ENCODE results near the gene MCF2L.

Gene MCF2L

DNA sequence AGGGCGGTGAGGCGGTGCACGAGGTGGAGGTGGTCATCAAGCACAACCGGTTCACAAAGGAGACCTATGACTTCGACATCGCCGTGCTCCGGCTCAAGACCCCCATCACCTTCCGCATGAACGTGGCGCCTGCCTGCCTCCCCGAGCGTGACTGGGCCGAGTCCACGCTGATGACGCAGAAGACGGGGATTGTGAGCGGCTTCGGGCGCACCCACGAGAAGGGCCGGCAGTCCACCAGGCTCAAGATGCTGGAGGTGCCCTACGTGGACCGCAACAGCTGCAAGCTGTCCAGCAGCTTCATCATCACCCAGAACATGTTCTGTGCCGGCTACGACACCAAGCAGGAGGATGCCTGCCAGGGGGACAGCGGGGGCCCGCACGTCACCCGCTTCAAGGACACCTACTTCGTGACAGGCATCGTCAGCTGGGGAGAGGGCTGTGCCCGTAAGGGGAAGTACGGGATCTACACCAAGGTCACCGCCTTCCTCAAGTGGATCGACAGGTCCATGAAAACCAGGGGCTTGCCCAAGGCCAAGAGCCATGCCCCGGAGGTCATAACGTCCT lies 180.0 kb downstream of the MCF2L start:
- DNase-seq (ENCODE audit: low spot score): no peak

Measured in kidney capillary endothelial cell (primary cell).